ENCODE data around the gene MSL1. TPM values are rescaled to one million over a fixed set of nuclear protein-coding genes. Genes with fewer than 3 reads are reported as not detected.

MSL1 gene
- total RNA-seq, 1 donor from 2014 or later, result 59.3 TPM

- TF ChIP-seq, protein P1, sequence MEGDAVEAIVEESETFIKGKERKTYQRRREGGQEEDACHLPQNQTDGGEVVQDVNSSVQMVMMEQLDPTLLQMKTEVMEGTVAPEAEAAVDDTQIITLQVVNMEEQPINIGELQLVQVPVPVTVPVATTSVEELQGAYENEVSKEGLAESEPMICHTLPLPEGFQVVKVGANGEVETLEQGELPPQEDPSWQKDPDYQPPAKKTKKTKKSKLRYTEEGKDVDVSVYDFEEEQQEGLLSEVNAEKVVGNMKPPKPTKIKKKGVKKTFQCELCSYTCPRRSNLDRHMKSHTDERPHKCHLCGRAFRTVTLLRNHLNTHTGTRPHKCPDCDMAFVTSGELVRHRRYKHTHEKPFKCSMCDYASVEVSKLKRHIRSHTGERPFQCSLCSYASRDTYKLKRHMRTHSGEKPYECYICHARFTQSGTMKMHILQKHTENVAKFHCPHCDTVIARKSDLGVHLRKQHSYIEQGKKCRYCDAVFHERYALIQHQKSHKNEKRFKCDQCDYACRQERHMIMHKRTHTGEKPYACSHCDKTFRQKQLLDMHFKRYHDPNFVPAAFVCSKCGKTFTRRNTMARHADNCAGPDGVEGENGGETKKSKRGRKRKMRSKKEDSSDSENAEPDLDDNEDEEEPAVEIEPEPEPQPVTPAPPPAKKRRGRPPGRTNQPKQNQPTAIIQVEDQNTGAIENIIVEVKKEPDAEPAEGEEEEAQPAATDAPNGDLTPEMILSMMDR (conservative IDR thresholded peaks at IDR 0.05; ENCODE audit: low read depth, low read length), result no peak
- no peak for DNase-seq (ENCODE audit: low read depth)
- no peak overlapping the region for H3K4me3 ChIP-seq (ENCODE audit: low read depth, low read length)
These were observed 55.0 kb downstream of the MSL1 start for GRCh38 chr17:40176754-40177110.

GRCh38 chr17:40177275-40177874 lies 55.6 kb downstream of the MSL1 start, which contains the start of gene RAPGEFL1:
Gene RAPGEFL1 (plus strand): TSS chr17:40177470. CDS start chr17:40177862, 392 bp downstream.
- peak within 1 kb of the TSS; percentile 57 for H3K4me3 ChIP-seq (ENCODE audit: low read depth, low read length)
- TF ChIP-seq, protein P1 (conservative IDR thresholded peaks at IDR 0.05; ENCODE audit: low read depth, low read length), result no peak
- DNase-seq (ENCODE audit: low read depth), result no peak

GRCh38 chr17:40178021-40178601 lies 56.3 kb downstream of the MSL1 start:
- DNase-seq (ENCODE audit: low read depth), result no peak
- TF ChIP-seq, protein P1 (conservative IDR thresholded peaks at IDR 0.05; ENCODE audit: low read depth, low read length), result no peak
- no peak overlapping the region for H3K4me3 ChIP-seq (ENCODE audit: low read depth, low read length)

GRCh38 chr17:40178660-40179059 lies 56.9 kb downstream of the MSL1 start:
- no peak for DNase-seq (ENCODE audit: low read depth)
- H3K4me3 ChIP-seq (ENCODE audit: low read depth, low read length), result no peak overlapping the region
- TF ChIP-seq, protein P1 (conservative IDR thresholded peaks at IDR 0.05; ENCODE audit: low read depth, low read length), result no peak

DNA sequence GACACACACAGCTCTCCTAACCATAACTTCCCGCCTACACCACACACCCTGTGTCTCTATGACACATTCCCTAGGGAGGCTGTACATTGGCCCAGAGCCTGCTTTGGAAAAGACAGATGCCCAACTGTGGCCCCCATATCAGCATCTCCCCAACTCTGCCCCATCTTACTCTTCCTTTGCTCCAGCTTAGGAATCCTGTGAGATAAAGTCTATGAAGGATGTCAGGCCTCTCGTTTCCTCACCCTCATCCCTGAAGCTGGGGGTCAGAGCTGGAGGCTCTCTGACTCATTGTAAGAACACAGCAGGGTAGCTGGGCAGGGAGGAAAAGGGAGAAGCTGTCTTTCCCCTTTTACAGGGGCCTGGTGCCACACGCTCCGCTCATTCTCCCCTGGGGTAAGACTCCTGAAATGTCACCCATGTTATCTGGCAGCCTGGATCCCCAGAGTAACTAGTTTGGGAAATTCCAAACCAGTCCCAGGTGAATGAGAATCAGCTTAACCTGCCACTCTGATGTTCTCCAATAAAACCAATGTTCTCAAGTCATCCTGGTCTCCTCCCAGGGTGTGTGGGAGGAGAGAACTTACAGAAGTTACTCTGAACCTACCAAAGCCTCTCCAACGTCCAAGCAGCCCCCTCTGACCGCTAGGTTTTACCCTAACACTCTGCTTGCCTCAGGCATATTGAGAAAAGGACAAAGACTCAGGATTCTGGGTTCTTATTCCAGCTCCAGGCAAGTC lies 58.3 kb downstream of the MSL1 start:
- TF ChIP-seq, protein P1 (conservative IDR thresholded peaks at IDR 0.05; ENCODE audit: low read depth, low read length), result no peak
- H3K4me3 ChIP-seq (ENCODE audit: low read depth, low read length), result no peak overlapping the region
- DNase-seq (ENCODE audit: low read depth), result no peak

- TF ChIP-seq, protein P1 (conservative IDR thresholded peaks at IDR 0.05; ENCODE audit: low read depth, low read length), result no peak
- no peak overlapping the region for H3K4me3 ChIP-seq (ENCODE audit: low read depth, low read length)
- DNase-seq (ENCODE audit: low read depth), result no peak
These were observed 58.9 kb downstream of the MSL1 start for GRCh38 chr17:40180694-40181093.
